ENCODE data around the gene MLLT10.

Gene MLLT10

GRCh38 chr10:21727452-21728168 is 193.6 kb downstream of the MLLT10 start:
- no peak for DNase-seq (ENCODE audit: extremely low read depth in 1 of 2, low read depth in 1 of 2)

GRCh38 chr10:21728618-21729017 is 194.6 kb downstream of the MLLT10 start:
- DNase-seq (ENCODE audit: extremely low read depth in 1 of 2, low read depth in 1 of 2), result no peak

- peak in 1 of 2 donors; percentile 20 for DNase-seq (ENCODE audit: extremely low read depth in 1 of 2, low read depth in 1 of 2)
Measured at GRCh38 chr10:21732067-21732772, 198.2 kb downstream of the MLLT10 start.

GRCh38 chr10:21733710-21734109 is 199.7 kb downstream of the MLLT10 start:
- no peak for DNase-seq (ENCODE audit: extremely low read depth in 1 of 2, low read depth in 1 of 2)

- no peak for DNase-seq (ENCODE audit: extremely low read depth in 1 of 2, low read depth in 1 of 2)
Measured at GRCh38 chr10:21737106-21737505, 203.1 kb downstream of the MLLT10 start.

- no peak for DNase-seq (ENCODE audit: extremely low read depth in 1 of 2, low read depth in 1 of 2)
Measured at GRCh38 chr10:21740989-21741388, 207.0 kb downstream of the MLLT10 start.

- no peak for DNase-seq (ENCODE audit: extremely low read depth in 1 of 2, low read depth in 1 of 2)
Measured at GRCh38 chr10:21742740-21743412, 208.8 kb downstream of the MLLT10 start.

- DNase-seq (ENCODE audit: extremely low read depth in 1 of 2, low read depth in 1 of 2), result no peak
Measured at GRCh38 chr10:21744223-21744622, 210.2 kb downstream of the MLLT10 start.

GRCh38 chr10:21746118-21746517 is 212.1 kb downstream of the MLLT10 start:
- DNase-seq (ENCODE audit: extremely low read depth in 1 of 2, low read depth in 1 of 2), result no peak

- no peak for DNase-seq (ENCODE audit: extremely low read depth in 1 of 2, low read depth in 1 of 2)
Measured at GRCh38 chr10:21747809-21748208, 213.8 kb downstream of the MLLT10 start.

- no peak for DNase-seq (ENCODE audit: extremely low read depth in 1 of 2, low read depth in 1 of 2)
Measured at GRCh38 chr10:21749788-21750187, 215.8 kb downstream of the MLLT10 start.

GRCh38 chr10:21750424-21750823 is 216.4 kb downstream of the MLLT10 start:
- no peak for DNase-seq (ENCODE audit: extremely low read depth in 1 of 2, low read depth in 1 of 2)

GRCh38 chr10:21751341-21752310 is 217.6 kb downstream of the MLLT10 start:
- DNase-seq (ENCODE audit: extremely low read depth in 1 of 2, low read depth in 1 of 2), result no peak

GRCh38 chr10:21753497-21754270 is 219.7 kb downstream of the MLLT10 start:
- no peak for DNase-seq (ENCODE audit: extremely low read depth in 1 of 2, low read depth in 1 of 2)

- DNase-seq (ENCODE audit: extremely low read depth in 1 of 2, low read depth in 1 of 2), result no peak
Measured at GRCh38 chr10:21754410-21755011, 220.5 kb downstream of the MLLT10 start.

GRCh38 chr10:21756707-21757106 is 222.7 kb downstream of the MLLT10 start:
- DNase-seq (ENCODE audit: extremely low read depth in 1 of 2, low read depth in 1 of 2), result no peak

- no peak for DNase-seq (ENCODE audit: extremely low read depth in 1 of 2, low read depth in 1 of 2)
Measured at GRCh38 chr10:21757185-21757901, 223.3 kb downstream of the MLLT10 start.

GRCh38 chr10:21758239-21758638 is 224.2 kb downstream of the MLLT10 start:
- DNase-seq (ENCODE audit: extremely low read depth in 1 of 2, low read depth in 1 of 2), result no peak

GRCh38 chr10:21758696-21759095 is 224.7 kb downstream of the MLLT10 start:
- DNase-seq (ENCODE audit: extremely low read depth in 1 of 2, low read depth in 1 of 2), result no peak
